Measurements from ENCODE around the gene EFCAB10. TPM values are rescaled to one million over a fixed set of nuclear protein-coding genes. Genes with fewer than 3 reads are reported as not detected.

EFCAB10 gene
- total RNA-seq, 1 experiment from 2014 or later: not detected

DNA sequence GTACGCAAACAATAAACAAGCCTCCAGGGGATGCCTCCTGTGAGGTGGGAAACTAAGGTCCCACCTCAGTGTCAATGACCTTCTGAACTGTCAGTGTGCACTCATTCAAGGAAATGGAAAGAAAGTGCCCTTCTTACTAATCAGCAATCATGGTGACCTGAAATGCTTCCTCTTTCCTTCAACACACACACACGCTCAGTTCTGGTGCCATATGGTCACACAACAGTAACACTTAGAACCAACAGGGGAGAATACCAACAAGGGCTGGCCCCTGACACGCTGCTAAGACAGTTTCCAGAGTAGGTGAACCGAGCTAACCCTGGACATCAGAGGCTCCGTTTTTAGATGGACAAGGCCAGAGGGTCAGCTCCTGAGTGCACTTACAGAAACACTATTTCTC lies 42.1 kb upstream of the EFCAB10 start:
- H3K27me3 ChIP-seq (replicated peaks; ENCODE audit: insufficient read depth, low read depth, low read length, poor library complexity): no peaks in the 10 kb centered on the region
- H3K4me1 ChIP-seq (ENCODE audit: insufficient read depth, low read length, poor library complexity, severe bottlenecking): no peaks in the 10 kb centered on the region
- no peak overlapping the region for H3K4me3 ChIP-seq (ENCODE audit: low read depth, low read length, poor library complexity, severe bottlenecking)
- BruUV-seq (replicated peaks): no TSS peak
- H3K27ac ChIP-seq (ENCODE audit: low read depth, low read length, poor library complexity, severe bottlenecking): no peak overlapping the region
- no peak for DNase-seq (ENCODE audit: low spot score)
- TF ChIP-seq EZH2 (IDR thresholded peaks at IDR 0.05; ENCODE audit: borderline replicate concordance, low read depth, low read length, poor library complexity, severe bottlenecking): no peak
- no peak for TF ChIP-seq CTCF (conservative IDR thresholded peaks at IDR 0.05; ENCODE audit: low read depth, low read length)
- intact Hi-C loops (cut with micrococcal nuclease; ENCODE audit: unreplicated experiment): no loop called here
- POLR2A ChIA-PET (ENCODE audit: low non-redundant PET): no interaction called here
- CTCF ChIA-PET: no interaction called here
- H3K36me3 ChIP-seq (ENCODE audit: insufficient read depth, low read length, poor library complexity, severe bottlenecking): peaks cover 55% of the 10 kb centered on the region
- H3K9me3 ChIP-seq (ENCODE audit: low read depth, low read length, poor library complexity, severe bottlenecking): no peaks in the 10 kb centered on the region

DNA sequence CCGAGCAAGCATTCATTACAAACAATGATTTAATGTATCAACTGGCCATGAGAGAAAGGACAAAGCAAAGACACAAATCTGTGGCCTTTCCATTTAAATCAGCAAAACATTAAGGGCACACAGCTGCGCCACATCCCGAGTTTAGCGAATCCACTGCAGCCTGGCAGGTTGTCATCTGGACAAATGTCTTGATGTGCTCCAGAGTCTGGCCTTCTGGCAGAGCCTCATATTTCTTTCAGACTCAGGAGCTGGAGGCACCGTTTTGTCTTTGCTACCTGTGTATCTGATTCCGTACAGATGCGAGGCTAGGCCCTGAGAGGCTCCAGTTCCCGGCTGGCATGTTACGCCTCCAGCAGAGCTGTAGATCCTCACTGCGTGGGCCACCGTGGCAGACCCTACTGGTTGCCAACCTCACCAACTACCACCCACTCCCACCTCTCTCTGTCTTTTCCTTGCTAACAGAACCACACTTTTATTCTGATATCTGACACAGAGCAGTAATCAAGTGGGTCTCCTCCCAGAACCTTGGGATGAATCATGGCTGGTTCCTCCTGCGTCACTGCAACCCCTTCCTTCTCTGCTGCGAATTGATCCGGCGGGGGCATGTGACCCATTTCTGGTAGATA lies 40.9 kb upstream of the EFCAB10 start:
- Histone ChIP-seq H3K4me3 (ENCODE audit: low read depth, low read length, poor library complexity, severe bottlenecking) (no peak overlapping the region), H3K4me1 (ENCODE audit: insufficient read depth, low read length, poor library complexity, severe bottlenecking) (no peaks in the 10 kb centered on the region), H3K36me3 (ENCODE audit: insufficient read depth, low read length, poor library complexity, severe bottlenecking) (peaks cover 58% of the 10 kb centered on the region), H3K27ac (ENCODE audit: low read depth, low read length, poor library complexity, severe bottlenecking) (no peak overlapping the region), H3K9me3 (ENCODE audit: low read depth, low read length, poor library complexity, severe bottlenecking) (no peaks in the 10 kb centered on the region), H3K27me3 (replicated peaks; ENCODE audit: insufficient read depth, low read depth, low read length, poor library complexity) (no peaks in the 10 kb centered on the region)
- TF ChIP-seq EZH2 (IDR thresholded peaks at IDR 0.05; ENCODE audit: borderline replicate concordance, low read depth, low read length, poor library complexity, severe bottlenecking) (no peak), CTCF (conservative IDR thresholded peaks at IDR 0.05; ENCODE audit: low read depth, low read length) (no peak)
- no TSS peak for BruUV-seq (replicated peaks)
- intact Hi-C loops (cut with micrococcal nuclease; ENCODE audit: unreplicated experiment): no loop called here
- POLR2A ChIA-PET (ENCODE audit: low non-redundant PET): no interaction called here
- DNase-seq (ENCODE audit: low spot score): no peak
- CTCF ChIA-PET: no interaction called here

DNA sequence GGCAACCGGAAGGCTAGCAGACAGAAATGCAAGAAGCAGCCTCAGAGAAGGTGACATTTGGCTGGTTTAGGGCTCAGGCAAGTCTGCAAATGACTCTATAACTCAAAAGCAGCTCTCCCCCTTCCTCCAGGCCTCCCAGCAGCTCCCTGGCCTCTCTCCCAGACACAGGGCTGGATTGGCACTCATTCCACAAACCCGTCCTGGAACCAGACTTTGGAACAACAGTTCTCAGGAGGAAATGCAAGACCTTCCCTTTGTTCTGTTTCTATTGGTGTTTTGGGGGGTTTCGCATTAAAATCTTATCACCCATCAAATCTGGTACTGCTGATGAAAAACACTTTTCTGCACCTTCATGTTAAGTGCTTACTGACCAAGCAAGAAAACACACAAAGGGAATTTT lies 40.3 kb upstream of the EFCAB10 start:
- intact Hi-C loops (cut with micrococcal nuclease; ENCODE audit: unreplicated experiment): no loop called here
- Histone ChIP-seq H3K9me3 (ENCODE audit: low read depth, low read length, poor library complexity, severe bottlenecking) (no peaks in the 10 kb centered on the region), H3K36me3 (ENCODE audit: insufficient read depth, low read length, poor library complexity, severe bottlenecking) (peaks cover 57% of the 10 kb centered on the region), H3K27me3 (replicated peaks; ENCODE audit: insufficient read depth, low read depth, low read length, poor library complexity) (no peaks in the 10 kb centered on the region), H3K4me1 (ENCODE audit: insufficient read depth, low read length, poor library complexity, severe bottlenecking) (no peaks in the 10 kb centered on the region), H3K4me3 (ENCODE audit: low read depth, low read length, poor library complexity, severe bottlenecking) (no peak overlapping the region), H3K27ac (ENCODE audit: low read depth, low read length, poor library complexity, severe bottlenecking) (no peak overlapping the region)
- POLR2A ChIA-PET (ENCODE audit: low non-redundant PET): no interaction called here
- no peak for DNase-seq (ENCODE audit: low spot score)
- CTCF ChIA-PET: no interaction called here
- no peak for TF ChIP-seq EZH2 (IDR thresholded peaks at IDR 0.05; ENCODE audit: borderline replicate concordance, low read depth, low read length, poor library complexity, severe bottlenecking)
- TF ChIP-seq CTCF (conservative IDR thresholded peaks at IDR 0.05; ENCODE audit: low read depth, low read length): no peak
- BruUV-seq (replicated peaks): no TSS peak
